NCI-H2196 (cell line): Measurements from ENCODE around the gene SLC6A1.
A peak's percentile ranks its signal among the peaks of the same experiment; 100 is the strongest.

Experiments
- DNase-seq: peaks from one replicate; lab custom pipeline; 2025; ENCODE audit not compliant: unreplicated experiment; lab: John Stamatoyannopoulos, UW

SLC6A1 gene

GRCh38 chr3:10992017-10992942 lies at the start of gene SLC6A1:
SLC6A1 (plus strand) TSS chr3:10992748; CDS start chr3:11017212, 24,464 bp downstream.
- no peak for DNase-seq

GRCh38 chr3:10944866-10945265 lies 47.7 kb upstream of the SLC6A1 start:
- no peak for DNase-seq

DNA sequence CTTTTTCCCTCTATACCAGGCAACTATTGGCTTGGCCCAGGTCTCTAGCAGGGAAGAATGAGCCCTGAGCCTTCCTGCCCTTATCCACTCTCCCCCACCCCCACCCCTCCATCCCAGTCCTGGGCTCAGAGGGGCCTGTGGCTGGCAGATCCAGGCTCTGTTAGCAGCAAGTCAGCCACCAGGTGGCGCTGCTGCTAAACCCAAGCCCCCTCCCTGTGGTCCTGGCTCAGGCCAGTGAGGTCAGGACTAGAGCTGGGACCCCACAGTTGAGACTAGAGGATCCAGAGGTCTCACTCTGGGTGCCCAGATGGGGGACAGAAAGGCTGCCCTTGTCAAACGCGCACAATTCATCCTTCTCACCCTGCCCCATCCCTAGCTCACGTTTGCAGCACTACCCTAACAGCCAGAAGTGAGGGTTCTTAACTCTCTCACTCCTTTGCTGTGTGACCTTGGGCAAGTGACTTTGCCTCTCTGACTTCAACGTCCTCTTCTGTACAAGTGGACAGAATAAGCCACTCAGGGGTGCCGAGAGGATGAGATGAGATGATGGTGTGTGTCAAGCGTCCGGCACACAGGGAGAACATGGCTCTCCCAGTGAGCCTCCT lies 46.8 kb upstream of the SLC6A1 start:
- peak; percentile 42 for DNase-seq

DNA sequence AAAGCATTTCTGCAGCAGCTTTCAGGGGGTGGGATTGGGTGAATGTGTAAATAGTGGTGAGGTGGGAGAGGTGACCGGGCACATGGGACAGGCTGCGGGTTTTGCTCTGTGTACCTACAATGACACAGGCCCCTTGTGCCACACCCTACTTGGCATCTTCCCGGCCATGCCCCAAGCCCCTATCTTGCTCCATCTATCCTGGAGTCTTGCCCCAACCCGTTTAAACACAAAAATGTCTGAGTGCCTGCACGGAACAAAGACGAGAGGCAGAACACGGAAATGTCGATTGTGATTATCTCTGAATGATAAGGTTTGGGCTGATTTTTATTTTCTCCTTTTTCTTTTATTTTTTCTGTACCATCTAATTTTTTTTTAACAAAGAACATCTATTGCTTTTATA lies 46.0 kb upstream of the SLC6A1 start:
- no peak for DNase-seq

DNA sequence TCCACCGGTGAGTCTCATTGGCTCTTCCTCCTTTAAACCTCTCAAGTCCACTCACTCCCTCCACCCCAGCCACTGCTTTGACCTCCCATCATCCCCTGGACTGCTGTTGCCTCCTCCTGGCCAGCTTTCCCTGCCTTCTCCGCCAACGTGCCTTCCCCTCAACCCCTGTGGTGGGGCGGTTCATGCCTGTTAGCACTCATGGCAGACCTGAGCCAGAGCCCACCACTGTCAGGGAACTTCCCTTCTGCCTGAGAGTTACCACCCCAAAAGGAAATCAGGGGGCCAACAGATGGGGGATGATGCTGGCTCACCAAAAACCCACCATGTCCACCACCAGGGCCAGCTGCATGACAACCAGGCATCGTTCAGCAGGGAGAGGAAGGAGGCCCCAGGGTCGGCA lies 44.2 kb upstream of the SLC6A1 start:
- no peak for DNase-seq

DNA sequence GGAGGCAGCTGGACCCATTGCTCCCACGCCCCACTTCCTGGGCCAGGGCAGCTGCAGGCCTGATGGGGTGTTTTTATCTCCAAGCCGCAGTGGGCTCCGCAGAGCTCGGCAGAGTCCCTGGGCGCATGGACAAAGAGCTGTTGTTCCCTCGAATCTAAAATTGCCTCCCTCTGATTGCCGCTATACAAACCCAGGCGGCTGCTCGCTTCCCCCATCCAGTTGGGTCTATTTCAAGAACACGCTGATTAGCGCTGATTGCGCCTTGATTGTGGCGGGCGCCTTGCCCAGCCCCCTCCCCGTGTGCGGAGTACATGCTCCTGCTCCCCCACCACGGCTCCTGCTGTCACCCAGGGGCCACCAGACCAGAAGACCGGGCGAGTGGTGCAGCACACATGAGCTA lies 43.4 kb upstream of the SLC6A1 start:
- no peak for DNase-seq

DNA sequence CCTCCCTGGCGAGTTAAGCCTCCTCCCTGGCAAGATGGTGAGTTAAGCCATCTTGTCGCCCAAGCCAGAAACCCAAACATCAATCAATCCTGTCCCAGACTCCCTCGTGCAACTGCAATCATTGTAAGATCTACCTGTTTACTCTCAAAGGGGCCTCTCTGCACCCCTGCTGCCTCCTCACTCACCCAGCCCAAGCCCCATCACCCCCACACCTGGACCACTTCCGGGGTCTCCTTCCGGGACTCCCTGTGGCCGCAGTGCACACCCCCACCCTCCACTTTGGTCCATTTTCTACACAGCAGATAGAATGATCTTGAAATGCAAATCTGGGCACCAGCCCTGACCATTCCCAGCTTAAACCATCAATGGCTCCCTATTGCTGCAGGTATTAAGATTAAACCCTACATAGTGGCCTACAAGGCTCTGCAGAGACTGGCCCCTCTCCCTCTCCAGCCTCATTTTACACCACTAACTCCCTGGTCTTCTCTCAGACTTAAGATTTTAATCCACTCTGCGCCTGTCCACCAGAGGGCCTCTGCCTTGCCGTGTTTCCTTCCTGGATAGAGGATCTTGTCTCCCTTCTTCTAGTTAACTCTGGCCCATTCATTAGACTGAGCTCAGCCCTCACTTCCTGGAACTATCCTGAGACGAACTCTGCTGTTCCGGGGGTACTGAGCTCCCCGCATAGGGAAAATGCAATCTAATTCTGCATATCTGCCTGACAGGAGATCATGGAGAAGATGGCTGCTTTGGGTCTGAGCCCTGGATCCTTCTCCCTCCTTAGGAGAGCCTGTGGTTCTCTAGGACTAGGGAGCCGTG lies 41.9 kb upstream of the SLC6A1 start:
- no peak for DNase-seq

DNA sequence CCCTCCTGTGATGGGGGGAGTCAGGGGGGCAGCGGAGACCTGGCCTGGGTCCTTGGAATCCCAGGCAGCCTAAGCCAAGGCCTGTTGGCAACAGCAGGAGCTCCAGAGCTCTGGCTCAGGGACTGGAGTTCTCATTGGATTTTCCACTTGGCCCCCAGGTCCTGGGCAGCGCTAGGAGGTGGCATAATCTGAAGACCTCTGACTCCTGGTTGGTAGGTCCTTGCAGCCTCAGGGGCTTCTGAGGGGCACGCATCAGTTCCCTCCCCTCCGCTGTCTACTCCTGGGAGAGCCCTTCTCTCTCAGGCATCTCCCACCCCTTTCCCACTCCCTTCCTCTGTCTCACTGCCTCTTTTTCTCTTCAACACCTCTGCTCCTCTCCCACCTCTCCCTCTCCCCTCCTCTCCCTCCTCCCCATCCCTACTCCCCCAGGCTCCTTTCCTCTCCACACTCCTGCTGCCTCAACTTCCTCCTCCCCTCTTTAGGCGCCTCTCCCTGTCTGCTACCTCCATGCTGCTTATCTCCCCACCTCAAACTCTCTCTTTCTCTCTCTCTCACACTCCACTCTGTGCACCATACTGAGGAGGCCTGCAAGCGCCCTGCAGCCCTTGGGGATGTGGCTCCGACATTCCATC lies 41.1 kb upstream of the SLC6A1 start:
- no peak for DNase-seq

DNA sequence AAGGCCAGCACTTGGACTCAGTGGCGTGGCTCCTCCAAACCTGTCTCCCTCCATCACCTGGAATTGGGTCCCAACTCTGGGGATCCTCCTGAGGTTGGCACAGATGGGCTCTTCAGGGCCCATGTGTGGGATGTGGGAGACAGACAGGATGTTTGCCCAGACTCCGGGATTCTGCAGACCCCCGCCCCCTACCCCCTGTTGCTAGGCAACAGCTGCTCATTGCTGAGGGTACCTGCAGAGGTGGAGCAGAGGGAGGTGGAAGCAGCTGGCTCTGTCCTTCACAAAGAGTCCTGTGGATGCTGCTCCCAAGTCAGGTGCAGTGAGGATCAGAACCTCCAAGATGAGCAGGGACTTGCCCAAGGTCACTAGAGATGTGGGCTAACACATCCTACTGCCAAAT lies 40.0 kb upstream of the SLC6A1 start:
- no peak for DNase-seq

- no peak for DNase-seq
Observed at GRCh38 chr3:10954740-10955139, 37.8 kb upstream of the SLC6A1 start.

DNA sequence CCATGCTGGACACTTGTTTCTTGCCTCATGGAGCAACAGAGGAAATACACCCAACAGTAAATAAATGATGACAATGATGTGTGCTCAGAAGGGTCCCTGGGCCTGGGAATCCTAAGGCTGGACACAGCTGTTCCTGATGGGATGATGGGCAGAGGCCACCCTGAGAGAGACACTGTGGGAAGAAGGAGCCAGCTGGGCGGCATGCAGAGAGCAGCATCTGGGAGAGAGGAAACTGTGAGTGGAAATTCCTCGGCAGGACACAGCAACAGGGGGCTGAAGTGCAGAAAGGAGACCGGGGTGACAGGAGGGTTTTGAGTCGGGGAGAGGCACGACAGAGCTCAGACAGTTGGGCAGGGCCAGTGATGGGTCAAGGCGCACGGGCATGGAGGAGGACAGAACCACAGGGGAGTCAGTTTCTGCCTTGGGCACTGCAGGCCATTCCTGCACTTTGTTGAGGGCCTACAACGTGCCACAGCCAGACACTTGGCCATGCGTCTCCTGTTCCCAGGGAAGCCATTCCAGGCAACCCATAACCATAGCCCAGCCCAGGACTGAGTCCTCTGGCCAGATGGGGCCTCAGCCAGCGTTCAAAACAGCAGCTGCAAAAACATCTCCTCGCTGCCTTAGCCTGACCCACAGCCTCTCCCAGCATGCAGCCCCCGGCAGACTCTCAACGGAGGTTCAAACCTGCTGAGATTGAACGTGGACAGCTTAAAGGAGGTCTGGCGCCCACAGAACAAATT lies 36.7 kb upstream of the SLC6A1 start:
- no peak for DNase-seq

DNA sequence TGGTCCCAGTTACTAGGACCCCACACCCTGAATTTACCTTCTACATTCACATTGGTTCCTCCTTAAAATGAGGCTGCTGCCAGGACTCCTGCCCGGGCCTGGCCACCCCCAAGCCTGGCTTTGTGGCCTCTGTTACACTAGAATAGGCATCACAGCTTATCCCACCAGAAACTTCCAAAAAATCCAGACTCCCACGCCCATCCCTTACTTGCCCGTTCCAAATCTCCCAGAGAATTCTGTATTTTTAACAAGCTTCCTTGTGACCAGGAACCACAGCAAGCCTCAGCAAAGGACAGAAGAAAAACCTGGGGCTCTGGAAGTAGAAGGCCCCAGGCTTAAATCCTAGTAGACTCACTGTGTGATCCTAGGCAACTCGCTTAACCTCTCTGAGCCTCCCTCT lies 36.0 kb upstream of the SLC6A1 start:
- DNase-seq: no peak

- no peak for DNase-seq
Observed at GRCh38 chr3:10956986-10957385, 35.6 kb upstream of the SLC6A1 start.

DNA sequence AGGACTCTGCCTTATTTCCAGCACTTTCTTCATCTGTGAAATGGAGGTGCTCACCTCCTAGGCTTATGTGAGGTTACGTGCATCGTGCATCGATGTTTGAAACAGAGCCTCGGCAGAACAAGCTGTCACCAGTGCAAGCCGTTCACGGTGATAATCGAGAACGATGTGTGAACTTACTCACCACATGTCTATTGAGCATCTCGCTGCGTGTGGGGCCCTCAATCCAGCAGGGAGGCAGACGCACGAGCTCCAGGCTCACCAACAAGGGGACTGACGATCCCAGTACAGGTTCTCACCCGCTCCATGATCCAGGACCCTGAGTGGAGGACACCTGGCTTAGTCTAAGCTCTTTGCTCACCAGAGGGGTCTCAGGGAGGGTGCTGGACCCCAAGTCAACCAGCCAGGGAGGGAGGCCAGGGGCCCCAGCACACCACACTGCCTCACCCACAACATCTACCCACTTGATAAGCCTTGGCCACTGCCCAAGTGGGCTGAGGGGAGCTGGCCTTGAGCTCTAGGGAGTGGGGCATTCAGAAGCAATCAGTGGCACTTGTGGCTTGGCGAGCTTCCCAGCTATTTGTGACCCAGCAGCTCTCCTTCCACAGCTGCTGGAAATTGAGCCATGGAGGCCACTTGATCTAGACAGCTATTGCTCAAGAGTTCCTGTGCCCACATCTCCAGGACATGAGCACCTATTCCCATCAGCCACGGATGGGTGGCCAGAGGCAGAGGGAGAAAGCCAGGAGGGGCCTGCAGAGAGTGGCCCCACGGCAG lies 34.4 kb upstream of the SLC6A1 start:
- peak; percentile 82 for DNase-seq

GRCh38 chr3:10960255-10960654 lies 32.3 kb upstream of the SLC6A1 start:
- DNase-seq: no peak

- peak; percentile 1 for DNase-seq
Observed at GRCh38 chr3:10961921-10962320, 30.6 kb upstream of the SLC6A1 start.

DNA sequence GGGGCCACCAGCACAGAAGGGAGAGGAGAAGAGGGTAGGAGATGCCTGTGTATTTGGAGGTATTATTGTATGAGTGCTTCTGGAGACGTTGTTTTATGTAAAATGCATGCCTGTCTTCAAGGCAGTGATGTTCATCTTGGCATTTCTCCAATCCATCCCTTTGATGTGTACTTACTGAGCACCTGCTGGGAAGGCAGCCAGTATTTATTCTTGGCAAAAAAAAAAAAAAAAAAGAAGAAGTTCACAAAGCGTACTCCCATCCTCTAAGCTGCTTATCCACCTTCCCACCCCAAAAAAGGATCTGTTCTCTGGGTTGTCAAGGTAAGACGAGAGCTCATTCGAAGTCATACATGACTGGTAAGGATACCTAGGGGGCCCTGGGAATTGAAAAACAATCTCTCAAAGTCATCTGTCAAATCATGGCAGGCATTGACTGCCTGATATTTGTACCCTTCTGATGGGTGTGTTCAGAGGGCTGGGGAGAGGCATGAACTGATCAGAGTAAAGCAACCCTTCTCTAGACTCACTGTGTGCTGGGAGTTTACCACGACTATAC lies 30.0 kb upstream of the SLC6A1 start:
- DNase-seq: peak; percentile 62

DNA sequence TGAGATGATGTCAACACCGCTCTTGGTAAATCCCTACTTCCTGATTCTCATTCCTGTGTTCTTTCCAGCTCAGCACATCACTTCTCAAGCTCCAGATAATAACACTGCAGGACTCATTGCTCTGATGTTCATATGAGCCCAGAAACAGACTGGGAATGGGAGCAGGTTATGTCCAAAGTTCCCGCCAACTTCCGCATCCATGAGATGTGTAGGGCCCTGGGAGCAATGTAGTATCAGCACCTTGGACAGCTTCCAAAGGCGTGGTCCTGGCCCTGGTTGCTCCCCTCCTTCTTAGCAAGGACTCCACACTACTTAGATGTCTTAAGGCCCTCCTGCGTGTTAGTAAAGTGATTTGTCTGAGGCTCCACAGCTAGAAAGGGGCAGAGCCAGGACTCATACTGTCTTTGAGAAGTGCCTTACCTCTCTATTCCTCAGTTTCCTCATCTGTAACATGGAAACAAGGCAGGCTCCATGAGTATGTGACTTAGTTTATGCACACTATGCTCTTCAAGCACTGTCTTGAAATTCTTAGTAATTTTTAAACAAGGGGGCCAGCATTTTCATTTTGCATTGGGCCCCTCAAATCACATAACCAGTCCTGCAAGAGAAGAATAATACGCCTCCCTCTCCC lies 27.9 kb upstream of the SLC6A1 start:
- no peak for DNase-seq

- no peak for DNase-seq
Observed at GRCh38 chr3:10968401-10968800, 24.1 kb upstream of the SLC6A1 start.
